H1 (cell line): Measurements from ENCODE around the gene MGLL.

Experiments
- BCL11A ChIP-seq, 2 experiments: IDR thresholded peaks; one replicate each; pipeline ENCODE4 v1.6.1; 2011; ENCODE audit warnings: low read depth in 2 of 2, low read length in 2 of 2, mild to moderate bottlenecking in 2 of 2
- CTCF ChIP-seq, 3 experiments: IDR thresholded peaks; 1 replicate in 2 of 3; 2 replicates in 1 of 3; pipeline versions ENCODE4 v1.5.1 to v1.6.1; 2011; ENCODE audit warnings: low read length in 3 of 3, mild to moderate bottlenecking in 3 of 3, inconsistent platforms in 2 of 3, low read depth in 1 of 3, moderate library complexity in 1 of 3; ENCODE audit not compliant: insufficient read depth in 1 of 3; ENCODE audit errors: control extremely low read depth in 1 of 3
- EP300 ChIP-seq, 2 experiments: IDR thresholded peaks; 1 replicate in 1 of 2; 2 replicates in 1 of 2; pipeline ENCODE4 v1.6.1; 2011 to 2012; ENCODE audit warnings: low read depth in 2 of 2, low read length in 2 of 2, mild to moderate bottlenecking in 2 of 2, borderline replicate concordance in 1 of 2, inconsistent platforms in 1 of 2, moderate library complexity in 1 of 2
- HDAC2 ChIP-seq, 2 experiments: fragments of 300-600 bp in 1 of 2; sonication (generic) in 1 of 2; IDR thresholded peaks; 2 replicates each; pipeline ENCODE4 v1.6.1; 2011 to 2012; ENCODE audit warnings: low read depth in 2 of 2, low read length in 2 of 2, mild to moderate bottlenecking in 2 of 2, moderate library complexity in 2 of 2, borderline replicate concordance in 1 of 2, inconsistent platforms in 1 of 2
- JUND ChIP-seq: IDR thresholded peaks from 2 replicates; pipeline ENCODE4 v1.6.1; 2011; ENCODE audit warnings: mild to moderate bottlenecking, improper control_type of control experiment, low read length
- MAX ChIP-seq: IDR thresholded peaks from 2 replicates; pipeline ENCODE4 v1.6.1; 2012; ENCODE audit warnings: inconsistent platforms
- NRF1 ChIP-seq: IDR thresholded peaks from 2 replicates; pipeline ENCODE4 v1.6.1; 2011; ENCODE audit warnings: mild to moderate bottlenecking, low read depth, low read length, improper control_type of control experiment
- POLR2A ChIP-seq, 2 experiments: IDR thresholded peaks; 1 replicate in 1 of 2; 2 replicates in 1 of 2; pipeline ENCODE4 v1.6.1; 2011; ENCODE audit warnings: low read depth in 2 of 2, low read length in 2 of 2, mild to moderate bottlenecking in 2 of 2; ENCODE audit errors: control extremely low read depth in 1 of 2
- POLR2AphosphoS5 ChIP-seq: IDR thresholded peaks from 2 replicates; pipeline ENCODE4 v1.6.1; 2011; ENCODE audit warnings: low read depth, low read length
- RAD21 ChIP-seq, 2 experiments: IDR thresholded peaks in 1 of 2; conservative IDR thresholded peaks in 1 of 2; 2 replicates each; pipeline ENCODE4 v1.6.1; 2011; ENCODE audit warnings: low read depth in 2 of 2, low read length in 2 of 2, improper control_type of control experiment in 1 of 2, inconsistent platforms in 1 of 2, mild to moderate bottlenecking in 1 of 2, moderate library complexity in 1 of 2
- RFX5 ChIP-seq: IDR thresholded peaks from 2 replicates; pipeline ENCODE4 v1.6.1; 2011; ENCODE audit warnings: low read depth, low read length, improper control_type of control experiment, borderline replicate concordance

- TF ChIP-seq CTCF (IDR thresholded peaks at IDR 0.05; ENCODE audit: control extremely low read depth in 1 of 3, insufficient read depth in 1 of 3, low read depth in 1 of 3, low read length in 3 of 3) (no peak), POLR2A (IDR thresholded peaks at IDR 0.05; ENCODE audit: control extremely low read depth in 1 of 2, low read depth in 2 of 2, low read length in 2 of 2) (no peak), RFX5 (no peak), EP300 (IDR thresholded peaks at IDR 0.05; ENCODE audit: borderline replicate concordance in 1 of 2, low read depth in 2 of 2, low read length in 2 of 2) (no peak), NRF1 (no peak), RAD21 (IDR thresholded peaks at IDR 0.05 in 1 of 2, conservative IDR thresholded peaks at IDR 0.05 in 1 of 2; ENCODE audit: low read depth in 2 of 2, low read length in 2 of 2) (no peak), JUND (no peak), HDAC2 (IDR thresholded peaks at IDR 0.05; ENCODE audit: borderline replicate concordance in 1 of 2, low read depth in 2 of 2, low read length in 2 of 2) (no peak), POLR2AphosphoS5 (no peak), MAX (no peak), BCL11A (IDR thresholded peaks at IDR 0.05; ENCODE audit: low read depth in 2 of 2, low read length in 2 of 2) (no peak)
Observed at GRCh38 chr3:127640042-127640355, 182.3 kb downstream of the MGLL start.
